Activated CD8-positive, alpha-beta T cell treated with anti-CD3 and anti-CD28 coated beads for 36 hours (primary cell): ENCODE results near the gene IPO7. TPM values are rescaled to one million over a fixed set of nuclear protein-coding genes. Genes with fewer than 3 reads are reported as not detected.
"Not testable (repeated sequence)": the region's sequence is repeated elsewhere in the genome, so short reads cannot be mapped to it uniquely, and the experiment has no call there.

Experiments used
- ATAC-seq: fragments of 200-7000 bp; cut with Tn5 transposase; one replicate; pipeline ENCODE4 v1.10.0; 2021; ENCODE audit warnings: mild to moderate bottlenecking, moderate library complexity
- CTCF ChIA-PET: fragments of 350-600 bp; sonication (Branson Sonifier 250); formaldehyde crosslinking; loops from one replicate; lab custom pipeline; 2021; ENCODE audit warnings: antibody characterized with exemption; lab: Charles Lee
- POLR2A ChIA-PET: fragments of 350-600 bp; sonication (Branson Sonifier 250); formaldehyde crosslinking; loops from one replicate; lab custom pipeline; 2021; ENCODE audit warnings: antibody characterized with exemption; lab: Charles Lee
- DNase-seq: peaks from one replicate; pipeline ENCODE4 v3.0.0-alpha.2; 2020
- H3K27ac Mint-ChIP-seq: one replicate; pipeline ENCODE4 v1.8.0; 2021; ENCODE audit warnings: mild to moderate bottlenecking, mixed read lengths
- H3K27me3 Mint-ChIP-seq: one replicate; pipeline ENCODE4 v1.8.0; 2021; ENCODE audit warnings: mixed read lengths
- H3K36me3 Mint-ChIP-seq: one replicate; pipeline ENCODE4 v1.8.0; 2021; ENCODE audit warnings: low read depth, mixed read lengths
- H3K4me1 Mint-ChIP-seq: one replicate; pipeline ENCODE4 v1.8.0; 2021; ENCODE audit warnings: low read depth, mixed read lengths
- H3K4me3 Mint-ChIP-seq: one replicate; pipeline ENCODE4 v1.8.0; 2021; ENCODE audit warnings: mild to moderate bottlenecking, moderate library complexity, mixed read lengths
- H3K9me3 Mint-ChIP-seq: one replicate; pipeline ENCODE4 v1.8.0; 2021; ENCODE audit warnings: mixed read lengths
- CTCF ChIP-seq: fragments of 200-600 bp; IDR thresholded peaks from one replicate; pipeline ENCODE4 v1.8.0; 2022; ENCODE audit warnings: antibody characterized with exemption, mild to moderate bottlenecking
- intact Hi-C: fragments of 100-400 bp; cut with micrococcal nuclease; formaldehyde crosslinking; loops from one replicate; pipeline ENCODE4 v1.10.0; 2022
- total RNA-seq, 2 experiments: library from RNA; stranded (reverse); gene quantifications; one replicate each; pipeline ENCODE4 v1.2.3, GENCODE V29; 2021

IPO7 gene
- total RNA-seq, 2 experiments from 2014 or later = 181 to 186 TPM

GRCh38 chr11:9397746-9398680 is 13.6 kb downstream of the IPO7 start:
- TF ChIP-seq CTCF = no peak
- H3K36me3 Mint-ChIP-seq = peaks cover 44% of the 10 kb centered on the region
- no peak for ATAC-seq
- H3K4me1 Mint-ChIP-seq = peaks cover 50% of the 10 kb centered on the region
- CTCF ChIA-PET = interaction anchor here (1.8 kb wide), 1 partner anchor 109 kb away, joined by 6 read pairs; no protein-coding TSS in a partner anchor
- no peak for DNase-seq
- peak overlapping the region; percentile 69 for H3K27ac Mint-ChIP-seq
- no peaks in the 10 kb centered on the region for H3K9me3 Mint-ChIP-seq
- POLR2A ChIA-PET = interaction anchor here (1.2 to 1.5 kb wide), 4 partner anchors 11 to 61 kb away, joined by 3 to 8 read pairs (median 4); partner anchors contain the start of gene IPO7
- intact Hi-C loops = loop anchor here (10.0 kb wide), 1 partner anchor 113 kb away; no protein-coding TSS in a partner anchor
- H3K27me3 Mint-ChIP-seq = no peaks in the 10 kb centered on the region
- H3K4me3 Mint-ChIP-seq = no peak overlapping the region

- ATAC-seq (no peak), DNase-seq (no peak)
- Mint-ChIP-seq H3K27ac (peak overlapping the region; percentile 63), H3K4me1 (peaks cover 42% of the 10 kb centered on the region), H3K9me3 (no peaks in the 10 kb centered on the region), H3K4me3 (no peak overlapping the region), H3K27me3 (no peaks in the 10 kb centered on the region), H3K36me3 (peaks cover 40% of the 10 kb centered on the region)
- no peak for TF ChIP-seq CTCF
- ChIA-PET POLR2A (interaction anchor here (1.2 to 1.5 kb wide), 4 partner anchors 13 to 60 kb away, joined by 3 to 8 read pairs (median 4); partner anchors contain the start of gene IPO7), CTCF (interaction anchor here (1.8 kb wide), 1 partner anchor 107 kb away, joined by 6 read pairs; no protein-coding TSS in a partner anchor)
- intact Hi-C loops = loop anchor here (10.0 kb wide), 1 partner anchor 115 kb away; no protein-coding TSS in a partner anchor
These were observed 15.0 kb downstream of the IPO7 start for GRCh38 chr11:9399466-9399865.

GRCh38 chr11:9401884-9402283 is 17.4 kb downstream of the IPO7 start:
- H3K4me3 Mint-ChIP-seq, H3K27me3 Mint-ChIP-seq, intact Hi-C loops, ATAC-seq, H3K27ac Mint-ChIP-seq, DNase-seq, H3K9me3 Mint-ChIP-seq: not testable (repeated sequence)
- peaks cover 28% of the 10 kb centered on the region for H3K4me1 Mint-ChIP-seq
- H3K36me3 Mint-ChIP-seq = peaks cover 35% of the 10 kb centered on the region
- ChIA-PET POLR2A (interaction anchor here (0.7 to 0.8 kb wide), 2 partner anchors 10 to 24 kb away, joined by 3 read pairs; no protein-coding TSS in a partner anchor), CTCF (interaction anchor here (1.3 to 1.7 kb wide), 2 partner anchors 17 to 105 kb away, joined by 4 to 8 read pairs; partner anchors contain the start of gene IPO7)

GRCh38 chr11:9428706-9429105 is 44.3 kb downstream of the IPO7 start:
- ChIA-PET CTCF (interaction anchor here (1.0 kb wide), 1 partner anchor 78 kb away, joined by 3 read pairs; no protein-coding TSS in a partner anchor), POLR2A (no interaction called here)
- Mint-ChIP-seq H3K4me1 (no peaks in the 10 kb centered on the region), H3K36me3 (peaks cover 52% of the 10 kb centered on the region), H3K9me3 (no peaks in the 10 kb centered on the region), H3K27ac (no peak overlapping the region), H3K4me3 (no peak overlapping the region), H3K27me3 (no peaks in the 10 kb centered on the region)
- ATAC-seq (no peak), DNase-seq (no peak)
- TF ChIP-seq CTCF = no peak
- intact Hi-C loops = no loop called here

- ATAC-seq (no peak), DNase-seq (no peak)
- Mint-ChIP-seq H3K4me3 (no peak overlapping the region), H3K9me3 (no peaks in the 10 kb centered on the region), H3K36me3 (peaks cover 62% of the 10 kb centered on the region), H3K27ac (no peak overlapping the region), H3K4me1 (no peaks in the 10 kb centered on the region), H3K27me3 (no peaks in the 10 kb centered on the region)
- TF ChIP-seq CTCF = no peak
- ChIA-PET POLR2A (interaction anchor here (2.3 kb wide), 1 partner anchor 23 kb away, joined by 9 read pairs; the partner anchor contains the start of gene ZNF143), CTCF (interaction anchor here (1.3 kb wide), 2 partner anchors 15 to 19 kb away, joined by 3 read pairs; no protein-coding TSS in a partner anchor)
- intact Hi-C loops = no loop called here
These were observed 54.2 kb downstream of the IPO7 start for GRCh38 chr11:9438611-9439010.
